SK-N-SH treated with all-trans-retinoic acid at 6 μM for 48 hours (cell line): Measurements from ENCODE around the gene NFKB1.
A peak's percentile ranks its signal among the peaks of the same experiment; 100 is the strongest.

ENCODE experiments used
- ATAC-seq: fragments of 200-7000 bp; cut with Tn5 transposase; 3 replicates; pipeline ENCODE4 v1.9.1; 2020; ENCODE audit warnings: mild to moderate bottlenecking, moderate library complexity
- ARNTL ChIP-seq: fragments of 450-650 bp; formaldehyde crosslinking; IDR thresholded peaks from 2 replicates; pipeline ENCODE4 v1.5.0; 2020; ENCODE audit warnings: low read depth, mild to moderate bottlenecking, moderate library complexity, borderline replicate concordance
- BACH2 ChIP-seq: fragments of 250-450 bp; sonication (Bioruptor Pico); IDR thresholded peaks from 2 replicates; pipeline ENCODE4 v1.9.0; 2021; ENCODE audit warnings: mild to moderate bottlenecking, borderline replicate concordance
- CSDC2 ChIP-seq: fragments of 250-450 bp; sonication (Bioruptor Pico); IDR thresholded peaks from 2 replicates; pipeline ENCODE4 v1.5.0; 2020; ENCODE audit warnings: mild to moderate bottlenecking, moderate library complexity
- ESRRG ChIP-seq: fragments of 250-450 bp; sonication (Bioruptor Pico); IDR thresholded peaks from 2 replicates; pipeline ENCODE4 v1.6.1; 2021; ENCODE audit warnings: mild to moderate bottlenecking
- GLIS3 ChIP-seq: fragments of 250-450 bp; sonication (Bioruptor Pico); IDR thresholded peaks from 2 replicates; pipeline ENCODE4 v1.5.0; 2020; ENCODE audit warnings: mild to moderate bottlenecking, moderate library complexity
- ISL1 ChIP-seq: fragments of 250-450 bp; sonication (Bioruptor Pico); IDR thresholded peaks from 2 replicates; pipeline ENCODE4 v2.1.2; 2022; ENCODE audit warnings: mild to moderate bottlenecking, moderate library complexity
- OSR1 ChIP-seq: fragments of 250-450 bp; sonication (Bioruptor Pico); IDR thresholded peaks from 2 replicates; pipeline ENCODE4 v1.8.0; 2022; ENCODE audit warnings: moderate library complexity, mild to moderate bottlenecking, inconsistent platforms
- PPARA ChIP-seq: fragments of 250-450 bp; sonication (Bioruptor Pico); IDR thresholded peaks from 2 replicates; pipeline ENCODE4 v1.5.0; 2020; ENCODE audit warnings: mild to moderate bottlenecking, borderline replicate concordance
- RARB ChIP-seq: fragments of 250-450 bp; sonication (Bioruptor Pico); IDR thresholded peaks from 2 replicates; pipeline ENCODE4 v1.8.0; 2021; ENCODE audit warnings: mild to moderate bottlenecking, moderate library complexity
- SNAI2 ChIP-seq: fragments of 250-450 bp; sonication (Bioruptor Pico); IDR thresholded peaks from 2 replicates; pipeline ENCODE4 v1.5.0; 2020; ENCODE audit warnings: mild to moderate bottlenecking, moderate library complexity
- TCF4 ChIP-seq: fragments of 250-450 bp; sonication (Bioruptor Pico); IDR thresholded peaks from 2 replicates; pipeline ENCODE4 v1.8.0; 2021; ENCODE audit warnings: mild to moderate bottlenecking, moderate library complexity, borderline replicate concordance
- TOX ChIP-seq: fragments of 250-450 bp; sonication (Bioruptor Pico); IDR thresholded peaks from 2 replicates; pipeline ENCODE4 v1.8.0; 2021; ENCODE audit warnings: mild to moderate bottlenecking, moderate library complexity, borderline replicate concordance
- ZC3H10 ChIP-seq: fragments of 250-450 bp; sonication (Bioruptor Pico); IDR thresholded peaks from 2 replicates; pipeline ENCODE4 v1.5.1; 2021; ENCODE audit warnings: mild to moderate bottlenecking, moderate library complexity
- ZFP3 ChIP-seq: fragments of 250-450 bp; sonication (Bioruptor Pico); IDR thresholded peaks from 2 replicates; pipeline ENCODE4 v1.5.0; 2020; ENCODE audit warnings: mild to moderate bottlenecking, moderate library complexity
- ZFP30 ChIP-seq: fragments of 450-650 bp; formaldehyde crosslinking; IDR thresholded peaks from 2 replicates; pipeline ENCODE4 v1.5.0; 2022; ENCODE audit warnings: mild to moderate bottlenecking, moderate library complexity
- ZNF565 ChIP-seq: fragments of 450-650 bp; formaldehyde crosslinking; conservative IDR thresholded peaks from 2 replicates; pipeline ENCODE4 v1.5.0; 2020; ENCODE audit warnings: low read depth, mild to moderate bottlenecking, moderate library complexity
- ZNF70 ChIP-seq: fragments of 450-650 bp; formaldehyde crosslinking; IDR thresholded peaks from 2 replicates; pipeline ENCODE4 v1.5.0; 2020; ENCODE audit warnings: mild to moderate bottlenecking, moderate library complexity
- ZNF8 ChIP-seq: fragments of 450-650 bp; formaldehyde crosslinking; IDR thresholded peaks from 2 replicates; pipeline ENCODE4 v1.5.0; 2020; ENCODE audit warnings: mild to moderate bottlenecking, moderate library complexity
- TF ChIP-seq, protein P1 (sequence below): fragments of 250-450 bp; sonication (Bioruptor Pico); IDR thresholded peaks from 2 replicates; pipeline ENCODE4 v1.8.0; 2021; ENCODE audit warnings: low read depth, mild to moderate bottlenecking, moderate library complexity, borderline replicate concordance
- TF ChIP-seq, protein P2 (sequence below): fragments of 250-450 bp; sonication (Bioruptor Pico); IDR thresholded peaks from 2 replicates; pipeline ENCODE4 v1.5.1; 2020; ENCODE audit warnings: low read depth, mild to moderate bottlenecking, moderate library complexity
- TF ChIP-seq, protein P3 (sequence below): fragments of 250-450 bp; sonication (Bioruptor Pico); IDR thresholded peaks from 2 replicates; pipeline ENCODE4 v1.5.0; 2020; ENCODE audit warnings: mild to moderate bottlenecking, moderate library complexity

NFKB1 gene

DNA sequence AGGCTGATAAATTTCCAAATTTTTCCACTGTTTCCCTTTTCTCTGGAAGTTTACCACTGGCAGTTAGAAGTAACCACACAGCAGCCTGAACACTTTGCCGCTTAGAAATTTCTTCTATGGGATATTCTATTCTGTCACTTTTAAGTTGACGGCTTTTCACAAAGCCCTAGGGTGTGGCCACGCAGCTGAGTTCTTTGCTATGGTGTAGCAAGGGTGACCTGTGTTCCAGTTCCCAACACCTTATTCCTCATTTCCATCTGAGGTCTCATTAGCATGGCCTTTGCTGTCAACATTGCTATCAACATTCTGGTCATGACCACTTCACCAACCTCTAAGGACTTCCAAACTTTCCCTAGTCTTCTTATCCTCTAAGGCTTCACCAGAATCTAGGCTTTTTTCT, 45.4 kb upstream of the NFKB1 start:
- no peak for ATAC-seq

DNA sequence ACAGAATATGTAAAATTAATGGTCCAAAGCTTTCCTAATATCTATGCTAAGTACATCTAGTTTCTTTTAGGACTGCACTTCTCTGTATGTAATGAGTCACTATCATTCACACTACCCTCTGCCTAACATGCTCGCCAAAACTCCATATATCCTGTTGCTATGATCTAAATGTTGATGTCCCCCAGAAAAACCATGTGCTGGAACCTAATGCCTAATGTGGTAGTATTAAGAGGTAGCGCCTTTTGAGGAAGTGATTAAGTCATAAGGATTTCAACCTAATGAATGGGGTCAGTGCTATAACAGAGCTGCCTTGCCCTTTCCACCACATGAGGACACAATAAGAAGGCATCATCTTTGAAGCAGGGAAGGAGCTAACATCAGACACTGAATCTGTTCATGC, 34.9 kb upstream of the NFKB1 start:
- TF ChIP-seq ARNTL (CRISPR knock-in tag) (no peak), ZC3H10 (CRISPR knock-in tag) (no peak), PPARA (CRISPR knock-in tag) (no peak)
- ATAC-seq = peak; percentile 25; the same call in 1 of the 3 replicates

More for the DNA sequence above, 45.4 kb upstream of the NFKB1 start:
- TF ChIP-seq ESRRG (CRISPR knock-in tag) (no peak), ZNF565 (CRISPR knock-in tag) (no peak), BACH2 (CRISPR knock-in tag) (no peak), TCF4 (CRISPR knock-in tag) (no peak), OSR1 (CRISPR knock-in tag) (no peak), ZC3H10 (CRISPR knock-in tag) (no peak), ZFP3 (CRISPR knock-in tag) (no peak), RARB (no peak), ARNTL (CRISPR knock-in tag) (no peak), SNAI2 (CRISPR knock-in tag) (no peak), CSDC2 (no peak), ISL1 (CRISPR knock-in tag) (no peak), ZNF70 (CRISPR knock-in tag) (no peak), ZNF8 (no peak)
- TF ChIP-seq, protein P1, sequence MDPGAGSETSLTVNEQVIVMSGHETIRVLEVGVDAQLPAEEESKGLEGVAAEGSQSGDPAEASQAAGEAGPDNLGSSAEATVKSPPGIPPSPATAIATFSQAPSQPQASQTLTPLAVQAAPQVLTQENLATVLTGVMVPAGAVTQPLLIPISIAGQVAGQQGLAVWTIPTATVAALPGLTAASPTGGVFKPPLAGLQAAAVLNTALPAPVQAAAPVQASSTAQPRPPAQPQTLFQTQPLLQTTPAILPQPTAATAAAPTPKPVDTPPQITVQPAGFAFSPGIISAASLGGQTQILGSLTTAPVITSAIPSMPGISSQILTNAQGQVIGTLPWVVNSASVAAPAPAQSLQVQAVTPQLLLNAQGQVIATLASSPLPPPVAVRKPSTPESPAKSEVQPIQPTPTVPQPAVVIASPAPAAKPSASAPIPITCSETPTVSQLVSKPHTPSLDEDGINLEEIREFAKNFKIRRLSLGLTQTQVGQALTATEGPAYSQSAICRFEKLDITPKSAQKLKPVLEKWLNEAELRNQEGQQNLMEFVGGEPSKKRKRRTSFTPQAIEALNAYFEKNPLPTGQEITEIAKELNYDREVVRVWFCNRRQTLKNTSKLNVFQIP (CRISPR knock-in tag) = no peak
- TF ChIP-seq, protein P2, sequence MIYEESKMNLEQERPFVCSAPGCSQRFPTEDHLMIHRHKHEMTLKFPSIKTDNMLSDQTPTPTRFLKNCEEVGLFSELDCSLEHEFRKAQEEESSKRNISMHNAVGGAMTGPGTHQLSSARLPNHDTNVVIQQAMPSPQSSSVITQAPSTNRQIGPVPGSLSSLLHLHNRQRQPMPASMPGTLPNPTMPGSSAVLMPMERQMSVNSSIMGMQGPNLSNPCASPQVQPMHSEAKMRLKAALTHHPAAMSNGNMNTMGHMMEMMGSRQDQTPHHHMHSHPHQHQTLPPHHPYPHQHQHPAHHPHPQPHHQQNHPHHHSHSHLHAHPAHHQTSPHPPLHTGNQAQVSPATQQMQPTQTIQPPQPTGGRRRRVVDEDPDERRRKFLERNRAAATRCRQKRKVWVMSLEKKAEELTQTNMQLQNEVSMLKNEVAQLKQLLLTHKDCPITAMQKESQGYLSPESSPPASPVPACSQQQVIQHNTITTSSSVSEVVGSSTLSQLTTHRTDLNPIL (CRISPR knock-in tag) = no peak
- TF ChIP-seq, protein P3, sequence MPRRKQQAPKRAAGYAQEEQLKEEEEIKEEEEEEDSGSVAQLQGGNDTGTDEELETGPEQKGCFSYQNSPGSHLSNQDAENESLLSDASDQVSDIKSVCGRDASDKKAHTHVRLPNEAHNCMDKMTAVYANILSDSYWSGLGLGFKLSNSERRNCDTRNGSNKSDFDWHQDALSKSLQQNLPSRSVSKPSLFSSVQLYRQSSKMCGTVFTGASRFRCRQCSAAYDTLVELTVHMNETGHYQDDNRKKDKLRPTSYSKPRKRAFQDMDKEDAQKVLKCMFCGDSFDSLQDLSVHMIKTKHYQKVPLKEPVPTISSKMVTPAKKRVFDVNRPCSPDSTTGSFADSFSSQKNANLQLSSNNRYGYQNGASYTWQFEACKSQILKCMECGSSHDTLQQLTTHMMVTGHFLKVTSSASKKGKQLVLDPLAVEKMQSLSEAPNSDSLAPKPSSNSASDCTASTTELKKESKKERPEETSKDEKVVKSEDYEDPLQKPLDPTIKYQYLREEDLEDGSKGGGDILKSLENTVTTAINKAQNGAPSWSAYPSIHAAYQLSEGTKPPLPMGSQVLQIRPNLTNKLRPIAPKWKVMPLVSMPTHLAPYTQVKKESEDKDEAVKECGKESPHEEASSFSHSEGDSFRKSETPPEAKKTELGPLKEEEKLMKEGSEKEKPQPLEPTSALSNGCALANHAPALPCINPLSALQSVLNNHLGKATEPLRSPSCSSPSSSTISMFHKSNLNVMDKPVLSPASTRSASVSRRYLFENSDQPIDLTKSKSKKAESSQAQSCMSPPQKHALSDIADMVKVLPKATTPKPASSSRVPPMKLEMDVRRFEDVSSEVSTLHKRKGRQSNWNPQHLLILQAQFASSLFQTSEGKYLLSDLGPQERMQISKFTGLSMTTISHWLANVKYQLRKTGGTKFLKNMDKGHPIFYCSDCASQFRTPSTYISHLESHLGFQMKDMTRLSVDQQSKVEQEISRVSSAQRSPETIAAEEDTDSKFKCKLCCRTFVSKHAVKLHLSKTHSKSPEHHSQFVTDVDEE (CRISPR knock-in tag) = no peak

DNA sequence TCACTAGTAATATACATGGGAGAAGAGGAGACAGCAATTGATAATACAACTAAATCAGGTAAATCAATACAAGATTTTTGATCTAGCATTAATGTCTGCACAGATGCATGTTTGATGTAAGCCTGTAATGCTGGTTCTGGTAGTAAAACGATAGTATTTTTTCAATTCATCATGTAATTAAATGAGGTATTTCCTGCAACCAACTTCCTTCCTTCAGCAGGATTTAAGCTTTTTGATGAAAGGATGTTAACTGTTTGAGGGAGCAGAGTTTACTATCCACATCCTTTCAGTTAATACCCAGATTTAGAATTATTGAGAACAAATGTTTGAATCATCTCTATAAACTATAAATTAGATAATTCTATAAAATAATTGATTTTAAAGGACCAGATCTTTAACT, 31.4 kb upstream of the NFKB1 start:
- no peak for ATAC-seq
- TF ChIP-seq ISL1 (CRISPR knock-in tag) = no peak
- no peak for TF ChIP-seq ZC3H10 (CRISPR knock-in tag)
- TF ChIP-seq, protein P1 (CRISPR knock-in tag) = no peak
- no peak for TF ChIP-seq PPARA (CRISPR knock-in tag)
- TF ChIP-seq GLIS3 (CRISPR knock-in tag) = no peak
- TF ChIP-seq OSR1 (CRISPR knock-in tag) = no peak
- TF ChIP-seq ESRRG (CRISPR knock-in tag) = no peak
- TF ChIP-seq, protein P2 (CRISPR knock-in tag) = no peak
- TF ChIP-seq ZFP3 (CRISPR knock-in tag) = no peak
- TF ChIP-seq BACH2 (CRISPR knock-in tag) = no peak
- TF ChIP-seq ZFP30 (CRISPR knock-in tag) = no peak
- no peak for TF ChIP-seq TOX (CRISPR knock-in tag)
